OCI-LY7 (cell line): ENCODE data around the gene ICE2. TPM values are rescaled to one million over a fixed set of nuclear protein-coding genes. Genes with fewer than 3 reads are reported as not detected.

Source experiments
- BruUV-seq: library from RNA; stranded (reverse); fragments of 400-500 nt; replicated peaks from 2 replicates; lab custom pipeline; 2021; lab: Mats Ljungman, UMichigan
- CTCF ChIA-PET: fragments of 300-600 bp; sonication (Branson Sonifier 250); formaldehyde crosslinking; loops from one replicate; lab custom pipeline; 2022; ENCODE audit warnings: antibody characterized with exemption; ENCODE audit not compliant: unreplicated experiment; lab: Charles Lee
- POLR2A ChIA-PET: fragments of 300-600 bp; sonication (Branson Sonifier 250); formaldehyde crosslinking; loops from one replicate; lab custom pipeline; 2022; ENCODE audit warnings: antibody characterized with exemption; lab: Charles Lee
- DNase-seq: peaks from one replicate; pipeline ENCODE4 v3.0.0-alpha.2; 2015; ENCODE audit warnings: low spot score
- H2AFZ ChIP-seq: fragments of 200-600 bp; sonication (generic), shearing (Covaris generic); 2 replicates; pipeline ENCODE4 v1.6.1; 2014; ENCODE audit warnings: mild to moderate bottlenecking, antibody characterized with exemption, low read length, moderate library complexity
- H3K27ac ChIP-seq: fragments of 200-600 bp; sonication (generic); 2 replicates; pipeline ENCODE4 v1.5.1; 2014; ENCODE audit warnings: mixed run types, low read depth, mild to moderate bottlenecking, moderate library complexity, low read length, inconsistent platforms; ENCODE audit not compliant: poor library complexity, severe bottlenecking
- H3K36me3 ChIP-seq: fragments of 200-600 bp; sonication (generic); 2 replicates; pipeline ENCODE4 v1.6.1; 2014; ENCODE audit warnings: mild to moderate bottlenecking, antibody characterized with exemption, low read length, moderate library complexity, mixed read lengths; ENCODE audit not compliant: insufficient read depth
- H3K4me1 ChIP-seq: fragments of 200-600 bp; sonication (generic); 2 replicates; pipeline ENCODE4 v1.5.1; 2014; ENCODE audit warnings: mild to moderate bottlenecking, low read length; ENCODE audit not compliant: insufficient read depth, poor library complexity, severe bottlenecking
- H3K4me2 ChIP-seq: fragments of 200-600 bp; sonication (generic); 2 replicates; pipeline ENCODE4 v1.6.1; 2014; ENCODE audit warnings: mild to moderate bottlenecking, low read length
- H3K4me3 ChIP-seq: fragments of 200-600 bp; sonication (generic); 2 replicates; pipeline ENCODE4 v1.5.1; 2014; ENCODE audit warnings: mild to moderate bottlenecking, low read depth, low read length; ENCODE audit not compliant: poor library complexity, severe bottlenecking
- H3K79me2 ChIP-seq: fragments of 200-600 bp; sonication (generic); 2 replicates; pipeline ENCODE4 v1.6.1; 2016; ENCODE audit warnings: low read depth, mild to moderate bottlenecking, low read length, moderate library complexity, mixed read lengths; ENCODE audit not compliant: insufficient read depth
- H3K9me2 ChIP-seq: fragments of 200-600 bp; sonication (generic); 2 replicates; pipeline ENCODE4 v1.6.1; 2016; ENCODE audit warnings: mild to moderate bottlenecking, low read length, mixed read lengths; ENCODE audit not compliant: insufficient read depth
- H3K9me3 ChIP-seq: fragments of 200-600 bp; sonication (generic); 2 replicates; pipeline ENCODE4 v1.6.1; 2014; ENCODE audit warnings: mild to moderate bottlenecking, mixed run types, low read length, mixed read lengths
- H4K20me1 ChIP-seq: fragments of 200-600 bp; sonication (generic); 2 replicates; pipeline ENCODE4 v1.6.1; 2014; ENCODE audit warnings: mild to moderate bottlenecking, antibody characterized with exemption, low read length, moderate library complexity, mixed read lengths; ENCODE audit not compliant: insufficient read depth
- CTCF ChIP-seq: fragments of 200-600 bp; sonication (generic); conservative IDR thresholded peaks from 2 replicates; pipeline ENCODE4 v1.5.1; 2014; ENCODE audit warnings: mild to moderate bottlenecking, antibody characterized with exemption, low read length, moderate library complexity, mixed read lengths
- EZH2phosphoT487 ChIP-seq: fragments of 200-600 bp; sonication (generic); IDR thresholded peaks from 2 replicates; pipeline ENCODE4 v1.6.1; 2018; ENCODE audit warnings: low read depth, borderline replicate concordance, mild to moderate bottlenecking, mixed run types, antibody characterized with exemption, low read length, moderate library complexity, mixed read lengths
- intact Hi-C: fragments of 100-400 bp; cut with micrococcal nuclease; formaldehyde crosslinking; loops from one replicate; pipeline ENCODE4 v1.10.0; 2022; ENCODE audit not compliant: unreplicated experiment
- total RNA-seq, 2 experiments: library from RNA; depleted of rRNA in 1 of 2; stranded (reverse); fragments of >200 nt in 1 of 2; shearing (Covaris generic) in 1 of 2; gene quantifications; 2 replicates each; pipeline ENCODE4 v1.2.3, GENCODE V29; 2014 to 2022

Gene ICE2
- total RNA-seq, 2 experiments from 2014 or later, result 37.1 to 78.1 TPM

- H3K36me3 ChIP-seq, result no peaks in the 10 kb centered on the region
- DNase-seq, result no peak
- H3K79me2 ChIP-seq, result no peaks in the 10 kb centered on the region
- no peak overlapping the region for H3K4me3 ChIP-seq
- no peaks in the 10 kb centered on the region for H3K9me3 ChIP-seq
- H3K9me2 ChIP-seq, result no peaks in the 10 kb centered on the region
- no peak overlapping the region for H3K4me2 ChIP-seq
- ChIA-PET CTCF (no interaction called here), POLR2A (interaction anchor here (0.6 to 0.7 kb wide), 2 partner anchors 20 to 1103 kb away, joined by 3 read pairs; no protein-coding TSS in a partner anchor)
- no TSS peak for BruUV-seq
- H4K20me1 ChIP-seq, result no peaks in the 10 kb centered on the region
- no peak overlapping the region for H3K27ac ChIP-seq
- TF ChIP-seq CTCF (no peak), EZH2phosphoT487 (no peak)
- no peak overlapping the region for H2AFZ ChIP-seq
- no peaks in the 10 kb centered on the region for H3K4me1 ChIP-seq
- intact Hi-C loops, result no loop called here
These were observed 93.1 kb downstream of the ICE2 start for GRCh38 chr15:60385620-60386552.

- Histone ChIP-seq H3K4me1 (no peaks in the 10 kb centered on the region), H2AFZ (no peak overlapping the region), H3K9me3 (no peaks in the 10 kb centered on the region), H3K36me3 (no peaks in the 10 kb centered on the region), H3K9me2 (no peaks in the 10 kb centered on the region), H3K27ac (no peak overlapping the region), H3K4me2 (no peak overlapping the region), H3K4me3 (no peak overlapping the region), H4K20me1 (no peaks in the 10 kb centered on the region), H3K79me2 (no peaks in the 10 kb centered on the region)
- TF ChIP-seq EZH2phosphoT487 (no peak), CTCF (no peak)
- DNase-seq, result no peak
- CTCF ChIA-PET, result no interaction called here
- POLR2A ChIA-PET, result no interaction called here
- BruUV-seq, result no TSS peak
- intact Hi-C loops, result no loop called here
These were observed 94.3 kb downstream of the ICE2 start for GRCh38 chr15:60384526-60385126.
